A673 (cell line): Measurements from ENCODE around the gene SFT2D1.

Source experiments
- EZH2 ChIP-seq: fragments of 200-600 bp; sonication (generic); IDR thresholded peaks from 2 replicates; pipeline ENCODE4 v1.6.1; 2017; ENCODE audit warnings: borderline replicate concordance, low read depth, mild to moderate bottlenecking, mixed read lengths, antibody characterized with exemption, low read length; ENCODE audit not compliant: poor library complexity, severe bottlenecking
- TF ChIP-seq, protein P1 (sequence below): fragments of 300-800, 200-600 bp; sonication (generic); conservative IDR thresholded peaks from 2 replicates; pipeline ENCODE4 v1.5.1; 2017; ENCODE audit warnings: low read depth, mild to moderate bottlenecking, antibody characterized with exemption, low read length, moderate library complexity, mixed read lengths

DNA sequence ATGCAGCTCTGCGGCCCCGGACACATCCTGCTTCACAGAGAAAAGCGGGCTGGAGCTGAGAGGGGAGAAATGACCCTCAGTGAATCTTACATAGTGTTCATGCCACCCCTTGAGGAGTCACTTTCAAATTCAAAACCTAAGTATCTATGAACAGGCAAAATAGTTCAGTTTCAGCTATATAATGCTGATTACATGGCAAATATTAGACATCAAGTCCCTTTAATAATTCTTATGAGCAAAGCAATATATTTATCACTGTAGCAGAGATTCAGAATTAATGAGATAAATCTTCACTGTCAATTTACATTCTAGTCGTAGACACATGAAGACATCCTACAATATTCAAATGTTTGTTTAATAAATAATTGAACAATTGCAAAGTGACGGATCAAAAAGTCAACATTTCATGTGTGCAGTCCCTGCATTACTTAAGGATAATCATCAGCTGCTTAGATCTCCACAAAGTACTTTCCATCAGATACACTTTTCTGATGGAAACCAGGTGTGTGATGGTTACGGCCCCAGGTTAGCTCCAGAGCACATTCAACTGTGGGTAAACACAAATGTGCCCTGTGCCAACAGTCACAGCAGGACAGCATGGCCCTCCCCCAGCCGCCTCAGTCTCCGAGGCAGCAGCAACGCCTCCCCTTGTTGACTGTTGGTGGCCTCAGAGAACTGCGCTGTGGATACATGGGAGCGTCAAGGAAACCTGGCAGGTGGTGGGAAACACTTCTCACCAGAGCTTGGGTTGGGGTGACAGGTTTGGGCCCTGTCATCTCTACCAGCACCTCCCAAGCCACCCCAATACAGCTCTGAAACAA, 33.4 kb downstream of the SFT2D1 start:
- TF ChIP-seq, protein P1, sequence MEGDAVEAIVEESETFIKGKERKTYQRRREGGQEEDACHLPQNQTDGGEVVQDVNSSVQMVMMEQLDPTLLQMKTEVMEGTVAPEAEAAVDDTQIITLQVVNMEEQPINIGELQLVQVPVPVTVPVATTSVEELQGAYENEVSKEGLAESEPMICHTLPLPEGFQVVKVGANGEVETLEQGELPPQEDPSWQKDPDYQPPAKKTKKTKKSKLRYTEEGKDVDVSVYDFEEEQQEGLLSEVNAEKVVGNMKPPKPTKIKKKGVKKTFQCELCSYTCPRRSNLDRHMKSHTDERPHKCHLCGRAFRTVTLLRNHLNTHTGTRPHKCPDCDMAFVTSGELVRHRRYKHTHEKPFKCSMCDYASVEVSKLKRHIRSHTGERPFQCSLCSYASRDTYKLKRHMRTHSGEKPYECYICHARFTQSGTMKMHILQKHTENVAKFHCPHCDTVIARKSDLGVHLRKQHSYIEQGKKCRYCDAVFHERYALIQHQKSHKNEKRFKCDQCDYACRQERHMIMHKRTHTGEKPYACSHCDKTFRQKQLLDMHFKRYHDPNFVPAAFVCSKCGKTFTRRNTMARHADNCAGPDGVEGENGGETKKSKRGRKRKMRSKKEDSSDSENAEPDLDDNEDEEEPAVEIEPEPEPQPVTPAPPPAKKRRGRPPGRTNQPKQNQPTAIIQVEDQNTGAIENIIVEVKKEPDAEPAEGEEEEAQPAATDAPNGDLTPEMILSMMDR, result no peak
- TF ChIP-seq EZH2, result no peak
